HL-60 (cell line): ENCODE data around the gene TMEM82.

ENCODE experiments used
- DNase-seq, 2 experiments: peaks; one replicate each; pipeline ENCODE4 v3.0.0-alpha.2; 2010 to 2020; ENCODE audit warnings: low read depth in 1 of 2, low spot score in 1 of 2
- H3K27ac ChIP-seq: fragments of 250-450 bp; sonication (Bioruptor Pico); replicated peaks from 2 replicates; pipeline ENCODE4 v1.5.1; 2020; ENCODE audit warnings: mild to moderate bottlenecking, moderate library complexity
- H3K27me3 ChIP-seq: fragments of 250-450 bp; sonication (Bioruptor Pico); 2 replicates; pipeline ENCODE4 v1.5.1; 2021; ENCODE audit warnings: mild to moderate bottlenecking, moderate library complexity; ENCODE audit not compliant: insufficient read depth, poor library complexity, severe bottlenecking
- H3K4me3 ChIP-seq: replicated peaks from 2 replicates; pipeline ENCODE4 v1.5.1; 2011; ENCODE audit warnings: mild to moderate bottlenecking, control low read depth, low read length; ENCODE audit not compliant: insufficient read depth
- CTCF ChIP-seq: IDR thresholded peaks from one replicate; pipeline ENCODE4 v1.5.1; 2011; ENCODE audit warnings: low read length, control low read depth, inconsistent platforms; ENCODE audit not compliant: insufficient read depth
- GABPA ChIP-seq: IDR thresholded peaks from 2 replicates; pipeline ENCODE4 v1.6.1; 2012; ENCODE audit warnings: low read depth
- POLR2AphosphoS5 ChIP-seq: IDR thresholded peaks from 2 replicates; pipeline ENCODE4 v1.6.1; 2012; ENCODE audit warnings: low read depth
- REST ChIP-seq: IDR thresholded peaks from 2 replicates; pipeline ENCODE4 v1.6.1; 2012; ENCODE audit warnings: low read depth; ENCODE audit not compliant: insufficient replicate concordance
- SPI1 ChIP-seq: IDR thresholded peaks from 2 replicates; pipeline ENCODE4 v1.6.1; 2012; ENCODE audit warnings: low read depth, mild to moderate bottlenecking, borderline replicate concordance

The TMEM82 gene

GRCh38 chr1:15736892-15737261 is 5.4 kb upstream of the TMEM82 start:
- H3K27ac ChIP-seq, result no peak overlapping the region
- TF ChIP-seq GABPA (no peak), CTCF (no peak), REST (no peak), SPI1 (no peak), POLR2AphosphoS5 (no peak)
- DNase-seq, result no peak
- no peak overlapping the region for H3K4me3 ChIP-seq
- no peaks in the 10 kb centered on the region for H3K27me3 ChIP-seq

- no peaks in the 10 kb centered on the region for H3K27me3 ChIP-seq
- no peak for DNase-seq
- H3K27ac ChIP-seq, result no peak overlapping the region
- no peak for TF ChIP-seq POLR2AphosphoS5
- no peak overlapping the region for H3K4me3 ChIP-seq
Observed at GRCh38 chr1:15737324-15738319, 4.7 kb upstream of the TMEM82 start.

GRCh38 chr1:15738416-15739113 is 3.7 kb upstream of the TMEM82 start:
- DNase-seq, result no peak
- Histone ChIP-seq H3K27me3 (no peaks in the 10 kb centered on the region), H3K27ac (no peak overlapping the region), H3K4me3 (no peak overlapping the region)
- no peak for TF ChIP-seq CTCF
- no peak for TF ChIP-seq SPI1
- TF ChIP-seq GABPA, result no peak
- TF ChIP-seq REST, result no peak
- no peak for TF ChIP-seq POLR2AphosphoS5

- TF ChIP-seq POLR2AphosphoS5, result no peak
- Histone ChIP-seq H3K27ac (no peak overlapping the region), H3K27me3 (no peaks in the 10 kb centered on the region), H3K4me3 (no peak overlapping the region)
- DNase-seq, result no peak
Observed at GRCh38 chr1:15739259-15739658, 3.0 kb upstream of the TMEM82 start.
